Cerebellar nuclear complex (tissue), 1 donor: ENCODE results near the gene APH1B.

ENCODE experiments used
- DNase-seq, 2 experiments: peaks; one replicate each; lab custom pipeline; 2025; lab: John Stamatoyannopoulos, UW

The APH1B gene

DNA sequence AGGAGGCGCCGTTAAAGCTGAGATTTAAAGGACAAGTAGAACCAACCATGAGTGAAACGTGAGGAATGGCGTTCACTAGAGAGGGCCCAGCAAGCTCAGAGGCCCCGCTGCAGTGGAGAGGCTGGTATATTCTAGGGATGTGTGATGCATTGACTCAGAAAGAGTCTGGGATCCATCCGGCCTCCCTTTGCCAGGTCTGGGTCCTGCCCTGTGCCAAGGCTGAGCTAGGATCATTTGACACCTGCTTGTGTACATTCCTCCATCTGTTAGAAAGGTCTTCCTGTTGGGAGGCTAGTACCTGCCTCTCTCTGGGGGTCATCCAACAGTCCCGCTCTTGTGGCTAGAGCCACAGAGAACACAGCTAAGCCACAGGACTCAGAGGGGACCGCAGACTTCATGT lies 75.9 kb downstream of the APH1B start:
- DNase-seq = no peak

- no peak for DNase-seq
These were observed 76.5 kb downstream of the APH1B start for GRCh38 chr15:63353887-63354286.

DNA sequence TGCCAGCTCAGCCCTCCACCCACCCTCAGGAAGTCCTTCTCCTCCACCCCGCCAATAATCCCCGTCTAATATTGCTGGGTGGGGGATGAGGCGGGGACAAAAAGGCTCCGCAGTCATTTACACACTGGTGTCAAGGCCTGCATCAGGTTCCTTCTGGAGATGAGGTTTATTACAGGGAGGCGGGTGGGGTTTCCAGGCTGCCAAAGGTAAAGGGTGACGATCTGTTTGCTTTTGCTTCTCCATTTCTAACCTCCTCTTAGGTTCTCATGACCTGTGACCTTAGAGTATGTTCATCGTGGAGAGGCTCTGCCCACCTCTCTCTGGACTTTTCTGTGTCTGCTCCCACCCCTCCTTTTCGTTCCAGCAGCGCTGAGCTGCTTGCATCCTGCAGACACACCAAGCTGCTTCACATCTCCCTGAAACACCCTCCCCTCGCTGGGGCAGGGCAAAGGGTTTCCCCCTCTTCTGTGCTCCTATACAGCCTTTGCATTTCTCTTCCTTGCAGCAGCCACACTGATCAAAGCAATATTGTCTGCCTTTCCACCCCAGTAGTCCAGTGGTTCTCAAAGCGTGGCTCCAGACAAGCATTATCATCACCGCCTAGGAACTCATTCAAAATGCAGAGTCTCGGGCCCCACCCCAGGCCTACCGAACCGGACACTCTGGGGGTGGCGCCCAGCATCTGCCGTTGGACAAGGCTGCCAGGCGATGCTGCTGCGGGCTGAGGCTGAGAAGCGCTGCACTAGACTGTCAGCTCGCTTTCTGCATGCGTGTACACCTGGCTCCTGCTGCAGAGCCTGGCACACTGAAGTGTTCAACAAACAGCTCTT lies 77.6 kb downstream of the APH1B start:
- no peak for DNase-seq

DNA sequence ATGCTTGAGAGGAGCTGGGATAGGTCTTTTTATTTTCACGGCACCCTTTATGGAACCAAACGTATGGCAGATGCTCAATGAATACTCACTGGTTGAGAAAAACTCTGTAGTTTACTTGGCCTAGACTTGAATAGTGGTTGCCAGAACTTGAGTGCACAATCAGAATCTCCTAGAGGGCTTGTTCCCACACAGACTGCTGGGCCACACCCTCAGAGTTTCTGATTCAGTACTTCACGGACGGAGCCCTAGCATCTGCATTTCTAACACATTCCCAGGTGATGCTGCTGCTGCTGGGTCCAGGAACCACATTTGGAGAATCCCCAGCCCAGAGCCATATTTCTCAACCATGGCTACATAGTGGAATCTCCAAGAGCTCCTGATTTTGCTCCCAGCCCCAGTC lies 79.7 kb downstream of the APH1B start:
- no peak for DNase-seq

DNA sequence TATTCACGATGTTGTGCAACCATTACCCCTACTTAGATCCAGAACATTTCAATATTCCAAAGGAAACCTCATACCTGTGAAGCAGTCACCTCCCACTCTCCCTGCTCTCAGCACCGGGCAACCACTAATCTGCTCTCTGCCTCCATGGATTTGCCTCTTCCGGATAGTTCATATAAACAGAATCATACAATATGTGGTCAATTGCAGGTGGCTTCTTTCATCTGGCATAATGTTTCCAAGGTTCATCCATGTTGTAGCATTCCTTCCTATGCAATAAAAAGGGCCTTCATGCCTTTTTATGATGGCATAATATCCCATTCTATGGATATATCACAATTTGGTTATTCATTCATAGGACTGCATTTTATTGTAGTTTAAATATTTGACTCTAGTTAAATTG lies 80.3 kb downstream of the APH1B start:
- no peak for DNase-seq

DNA sequence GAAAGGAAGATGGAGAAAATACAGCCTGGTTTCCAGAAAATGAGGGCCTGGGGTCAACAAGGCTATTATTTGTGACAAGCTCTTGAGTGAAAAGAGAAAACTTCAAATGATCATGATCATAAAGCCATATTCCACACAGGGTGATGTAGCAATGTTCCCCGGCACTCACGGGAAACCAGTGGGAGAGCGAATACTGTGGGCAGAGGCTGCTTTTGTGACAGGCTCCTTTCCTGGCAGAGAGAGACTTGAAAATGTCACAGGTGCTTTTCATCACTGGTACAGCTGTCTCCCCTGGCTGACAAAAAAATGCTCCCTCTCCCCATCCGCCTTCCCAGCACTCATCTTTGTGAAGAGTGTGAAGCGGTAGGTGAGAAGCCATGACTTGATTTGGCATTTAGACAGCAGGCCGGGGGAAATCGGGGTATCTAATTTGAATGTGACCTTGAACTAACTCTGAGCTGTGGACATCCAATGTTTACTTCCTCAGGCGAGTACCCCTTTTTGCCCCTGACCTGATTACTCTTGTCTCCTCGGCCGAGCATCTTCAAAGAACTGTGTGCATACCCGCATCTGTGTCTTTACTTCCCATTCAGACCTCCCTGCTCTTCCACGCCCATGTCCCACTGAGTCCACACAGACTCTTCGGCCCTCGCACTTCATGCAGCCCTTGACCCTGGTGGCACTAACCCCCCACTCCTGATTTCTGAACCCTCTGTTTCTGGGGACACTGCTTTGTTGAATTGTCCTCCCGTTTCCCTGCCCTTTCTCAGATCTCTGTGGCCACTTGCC lies 81.0 kb downstream of the APH1B start:
- DNase-seq = no peak
